Spleen (tissue), 11 donors: ENCODE data around the gene MYO9A. TPM values are rescaled to one million over a fixed set of nuclear protein-coding genes. Genes with fewer than 3 reads are reported as not detected.
"Not testable (repeated sequence)": the region's sequence is repeated elsewhere in the genome, so short reads cannot be mapped to it uniquely, and the experiment has no call there.

ENCODE experiments used
- DNase-seq: peaks from one replicate; pipeline ENCODE4 v3.0.0-alpha.2; 2020
- H3K27ac ChIP-seq, 8 donors: fragments of 200-600 bp; sonication (generic) in 7 of 8; 1 replicate in 4 of 8; 2 replicates in 4 of 8; pipeline versions ENCODE4 v1.5.0 to v1.8.0; 2016 to 2021; ENCODE audit warnings: inconsistent platforms in 4 of 8, mild to moderate bottlenecking in 4 of 8, moderate library complexity in 1 of 8
- H3K27me3 ChIP-seq, 7 donors: fragments of 200-600 bp; sonication (generic) in 6 of 7; replicated peaks in 1 of 7; 1 replicate in 4 of 7; 2 replicates in 3 of 7; pipeline versions ENCODE4 v1.5.0 to v1.8.0; 2016 to 2021; ENCODE audit warnings: inconsistent platforms in 3 of 7, mild to moderate bottlenecking in 1 of 7
- H3K36me3 ChIP-seq, 6 donors: fragments of 200-600 bp; sonication (generic) in 5 of 6; 1 replicate in 4 of 6; 2 replicates in 2 of 6; pipeline versions ENCODE4 v1.5.0 to v1.8.0; 2016 to 2021; ENCODE audit warnings: inconsistent platforms in 2 of 6
- H3K4me1 ChIP-seq, 6 donors: fragments of 200-600 bp; sonication (generic) in 5 of 6; 1 replicate in 3 of 6; 2 replicates in 3 of 6; pipeline versions ENCODE4 v1.5.0 to v1.8.0; 2016 to 2021; ENCODE audit warnings: inconsistent platforms in 3 of 6
- H3K4me3 ChIP-seq, 8 donors: fragments of 200-600 bp; sonication (generic) in 7 of 8; 1 replicate in 4 of 8; 2 replicates in 4 of 8; pipeline versions ENCODE4 v1.5.0 to v1.8.0; 2016 to 2021; ENCODE audit warnings: inconsistent platforms in 4 of 8, mild to moderate bottlenecking in 4 of 8, moderate library complexity in 2 of 8
- H3K9me3 ChIP-seq, 8 donors: fragments of 200-600 bp; sonication (generic) in 7 of 8; 1 replicate in 4 of 8; 2 replicates in 4 of 8; pipeline versions ENCODE4 v1.5.0 to v1.8.0; 2016 to 2021; ENCODE audit warnings: inconsistent platforms in 4 of 8
- POLR2A ChIP-seq, 3 donors: fragments of 450-650 bp; IDR thresholded peaks; one replicate each; pipeline ENCODE4 v1.5.1; 2017; ENCODE audit warnings: antibody characterized with exemption in 3 of 3, mild to moderate bottlenecking in 1 of 3
- POLR2AphosphoS5 ChIP-seq, 3 donors: sonication (generic); formaldehyde crosslinking; IDR thresholded peaks; one replicate each; pipeline ENCODE4 v1.5.1; 2017; ENCODE audit warnings: antibody characterized with exemption in 3 of 3
- WGBS, 5 donors: extraction: QIAGEN DNeasy Blood & Tissue Kit in 3 of 5; methylation state at CpG; one replicate each; pipeline versions ENCODE4 v1.1.5 to v1.1.7; 2013 to 2018; 5-methylcytosine and 5-hydroxymethylcytosine counted together
- intact Hi-C: fragments of 100-400 bp; cut with DNase I; formaldehyde crosslinking; loops from one replicate; pipeline ENCODE4 v1.15.0; 2023; ENCODE audit warnings: low total_unique reads
- polyA plus RNA-seq, 3 donors: library from polyadenylated mRNA; stranded (reverse); fragments of 200-250 nt; gene quantifications; one replicate each; pipeline ENCODE4 v1.2.1, GENCODE V29; 2013
- total RNA-seq, 7 donors: library from RNA; depleted of rRNA in 3 of 7; stranded (reverse); fragments of >200 nt in 3 of 7; fragmentation: NEBNext Ultra II Directional in 4 of 7; extraction: Animal tissue kit (Norgen Biotek cat#: 25700) in 4 of 7; gene quantifications; one replicate each; pipeline versions ENCODE4 v1.1.0 to v1.2.1, GENCODE V29; 2016 to 2021
- TF ChIP-seq, protein P1 (sequence below), 11 experiments: fragments of 200-600 bp in 7 of 11; fragments of 450-650 bp in 4 of 11; sonication (generic) in 4 of 11; IDR thresholded peaks in 8 of 11; conservative IDR thresholded peaks in 3 of 11; 1 replicate in 7 of 11; 2 replicates in 4 of 11; pipeline versions ENCODE4 v1.4.0 to v1.8.0; 2016 to 2021; ENCODE audit warnings: antibody characterized with exemption in 11 of 11, inconsistent platforms in 4 of 11, mild to moderate bottlenecking in 1 of 11
- donor health status: healthy with polysubstance abuse.
- donor health status: DM: no; HTN: no; CAD: no; lungs with moderate emphysema.
- donor health status: DM: no; HTN: no; CAD: no.
- donor health status: Bipolar disorder and iron deficiency.
- donor health status: healthy.
- donor health status: DM: no; HTN: no; CAD: no.
- donor health status: DM: yes; HTN: yes; CAD: no.

MYO9A gene
- total and polyA plus RNA-seq, 10 donors: 1.7 to 80.9 (median 50.9) TPM

DNA sequence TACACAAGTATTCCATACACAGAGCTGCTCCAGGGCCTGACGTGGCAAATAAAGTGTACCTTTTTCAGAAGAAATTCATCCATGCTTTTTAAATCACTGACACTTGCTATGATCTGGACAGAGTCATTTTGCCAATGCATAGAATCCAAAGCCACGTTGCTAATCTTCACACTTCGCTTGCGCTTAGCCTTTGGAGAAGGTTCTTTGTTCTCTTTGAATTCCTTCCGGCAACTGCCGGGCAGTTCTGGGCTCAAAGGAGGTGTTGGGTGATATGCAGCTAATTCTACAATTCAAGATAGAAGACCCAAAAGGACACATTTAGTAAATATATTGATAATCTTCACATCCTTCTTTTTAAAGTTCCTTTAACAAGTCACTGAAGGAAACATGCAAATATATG, 237.7 kb downstream of the MYO9A start:
- 93 to 97% (median 96%) methylated on average over 6 of the region's 6 CpGs for WGBS, 5 donors
- DNase-seq: no peak
- no peaks in the 10 kb centered on the region for H3K4me1 ChIP-seq
- no peaks in the 10 kb centered on the region for H3K27me3 ChIP-seq
- no peaks in the 10 kb centered on the region for H3K9me3 ChIP-seq
- no peak overlapping the region for H3K4me3 ChIP-seq
- no peak overlapping the region for H3K27ac ChIP-seq
- H3K36me3 ChIP-seq: peaks cover 3 to 89% (median 35%) of the 10 kb centered on the region in 6 donors
- intact Hi-C loops: no loop called here
- TF ChIP-seq POLR2A (IDR thresholded peaks at IDR 0.05): no peak
- TF ChIP-seq POLR2AphosphoS5 (IDR thresholded peaks at IDR 0.05): no peak
- TF ChIP-seq, protein P1, sequence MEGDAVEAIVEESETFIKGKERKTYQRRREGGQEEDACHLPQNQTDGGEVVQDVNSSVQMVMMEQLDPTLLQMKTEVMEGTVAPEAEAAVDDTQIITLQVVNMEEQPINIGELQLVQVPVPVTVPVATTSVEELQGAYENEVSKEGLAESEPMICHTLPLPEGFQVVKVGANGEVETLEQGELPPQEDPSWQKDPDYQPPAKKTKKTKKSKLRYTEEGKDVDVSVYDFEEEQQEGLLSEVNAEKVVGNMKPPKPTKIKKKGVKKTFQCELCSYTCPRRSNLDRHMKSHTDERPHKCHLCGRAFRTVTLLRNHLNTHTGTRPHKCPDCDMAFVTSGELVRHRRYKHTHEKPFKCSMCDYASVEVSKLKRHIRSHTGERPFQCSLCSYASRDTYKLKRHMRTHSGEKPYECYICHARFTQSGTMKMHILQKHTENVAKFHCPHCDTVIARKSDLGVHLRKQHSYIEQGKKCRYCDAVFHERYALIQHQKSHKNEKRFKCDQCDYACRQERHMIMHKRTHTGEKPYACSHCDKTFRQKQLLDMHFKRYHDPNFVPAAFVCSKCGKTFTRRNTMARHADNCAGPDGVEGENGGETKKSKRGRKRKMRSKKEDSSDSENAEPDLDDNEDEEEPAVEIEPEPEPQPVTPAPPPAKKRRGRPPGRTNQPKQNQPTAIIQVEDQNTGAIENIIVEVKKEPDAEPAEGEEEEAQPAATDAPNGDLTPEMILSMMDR (IDR thresholded peaks at IDR 0.05 in 8 of 11, conservative IDR thresholded peaks at IDR 0.05 in 3 of 11): no peak

DNA sequence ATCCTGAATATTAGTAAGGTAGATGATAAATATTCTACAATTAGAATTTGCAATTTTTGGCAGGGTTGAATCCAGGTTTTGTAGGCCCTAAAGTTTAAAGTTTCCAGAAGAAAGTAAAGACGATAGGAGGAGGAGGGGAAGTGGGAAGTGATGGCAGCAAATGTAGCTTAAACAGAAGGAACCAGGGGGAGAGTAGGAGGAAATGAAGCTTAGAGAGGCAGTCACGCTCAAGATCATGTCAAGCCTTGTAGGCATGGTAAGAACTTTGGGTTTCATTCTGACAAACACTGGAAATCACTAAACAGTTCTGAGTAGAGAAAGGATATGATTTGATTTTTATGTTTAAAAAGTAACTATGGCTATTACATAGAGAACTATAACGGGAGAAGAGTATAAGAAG, 243.7 kb downstream of the MYO9A start:
- no peak overlapping the region for H3K4me3 ChIP-seq
- WGBS, 5 donors: 65 to 81% (median 78%) methylated on average over 3 of the region's 3 CpGs
- no peaks in the 10 kb centered on the region for H3K9me3 ChIP-seq
- H3K27ac ChIP-seq: no peak overlapping the region
- H3K36me3 ChIP-seq: peaks cover 0 to 58% (median 11%) of the 10 kb centered on the region in 6 donors
- H3K27me3 ChIP-seq: no peaks in the 10 kb centered on the region
- DNase-seq: no peak
- no peaks in the 10 kb centered on the region for H3K4me1 ChIP-seq
- TF ChIP-seq, protein P1 (IDR thresholded peaks at IDR 0.05 in 8 of 11, conservative IDR thresholded peaks at IDR 0.05 in 3 of 11): no peak
- TF ChIP-seq POLR2AphosphoS5 (IDR thresholded peaks at IDR 0.05): no peak
- no peak for TF ChIP-seq POLR2A (IDR thresholded peaks at IDR 0.05)
- intact Hi-C loops: no loop called here

DNA sequence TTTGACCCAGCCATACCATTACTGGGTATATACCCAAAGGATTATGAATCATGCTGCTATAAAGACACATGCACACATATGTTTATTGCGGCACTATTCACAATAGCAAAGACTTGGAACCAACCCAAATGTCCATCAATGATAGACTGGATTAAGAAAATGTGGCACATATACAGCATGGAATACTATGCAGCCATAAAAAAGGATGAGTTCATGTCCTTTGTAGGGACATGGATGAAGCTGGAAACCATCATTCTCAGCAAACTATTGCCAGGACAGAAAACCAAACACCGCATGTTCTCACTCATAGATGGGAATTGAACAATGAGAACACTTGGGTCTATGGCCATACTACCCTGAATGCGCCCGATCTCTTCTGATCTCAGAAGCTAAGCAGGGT, 259.7 kb downstream of the MYO9A start:
- H3K4me1 ChIP-seq, H3K4me3 ChIP-seq, intact Hi-C loops, H3K9me3 ChIP-seq, DNase-seq, H3K27me3 ChIP-seq, H3K27ac ChIP-seq: not testable (repeated sequence)
- 76 to 98% (median 94%) methylated on average over 4 of the region's 4 CpGs for WGBS, 5 donors
- peaks cover 0 to 70% (median 11%) of the 10 kb centered on the region in 6 donors for H3K36me3 ChIP-seq

DNA sequence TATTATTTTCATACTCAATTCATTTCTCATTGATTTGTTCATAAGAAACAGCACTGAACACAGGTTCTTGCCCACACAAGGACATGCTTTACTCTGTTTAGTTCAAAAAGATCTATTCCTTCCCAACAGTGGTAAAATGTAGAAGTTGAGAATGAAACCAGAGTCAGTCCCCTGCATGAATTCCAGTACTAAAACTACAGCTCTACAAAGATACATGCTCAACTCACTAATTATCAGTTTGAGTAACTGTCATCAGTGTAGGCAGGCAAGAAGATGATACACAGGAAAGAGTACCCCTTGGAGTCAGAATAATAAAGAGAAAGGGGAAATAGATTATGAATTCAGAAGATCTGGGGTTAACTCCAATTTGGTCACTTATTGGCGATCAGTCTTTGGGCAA, 264.4 kb downstream of the MYO9A start:
- Histone ChIP-seq H3K27ac (no peak overlapping the region), H3K9me3 (peaks cover 0 to 3% (median 0%) of the 10 kb centered on the region in 8 donors), H3K4me3 (no peak overlapping the region), H3K36me3 (peaks cover 3 to 82% (median 36%) of the 10 kb centered on the region in 6 donors), H3K4me1 (no peaks in the 10 kb centered on the region), H3K27me3 (no peaks in the 10 kb centered on the region)
- DNase-seq: no peak
- WGBS, 5 donors: 72 to 94% (median 83%) methylated on average over 1 of the region's 1 CpG
- TF ChIP-seq, protein P1 (IDR thresholded peaks at IDR 0.05 in 8 of 11, conservative IDR thresholded peaks at IDR 0.05 in 3 of 11): no peak
- TF ChIP-seq POLR2A (IDR thresholded peaks at IDR 0.05) (no peak), POLR2AphosphoS5 (IDR thresholded peaks at IDR 0.05) (no peak)
- intact Hi-C loops: no loop called here

DNA sequence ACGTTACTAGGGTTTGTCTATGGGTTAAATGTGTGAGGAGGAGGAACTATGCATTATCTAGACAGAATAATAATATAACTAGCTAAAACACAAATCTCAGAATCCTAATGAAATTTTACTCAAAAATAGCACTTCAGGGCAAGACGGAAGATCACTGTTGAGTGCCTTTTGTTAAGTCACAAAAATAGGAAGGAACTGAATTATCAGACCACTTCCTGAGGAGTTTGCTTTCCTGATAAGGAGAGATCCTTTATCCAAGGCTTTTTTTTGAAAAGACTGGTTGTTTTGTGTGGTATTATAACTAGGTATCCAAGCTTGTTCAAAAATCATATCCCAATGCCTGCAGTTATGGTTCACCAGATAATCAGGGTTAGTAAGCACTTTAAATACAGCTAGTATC, 273.0 kb downstream of the MYO9A start:
- Histone ChIP-seq H3K4me3 (no peak overlapping the region), H3K27me3 (no peaks in the 10 kb centered on the region), H3K4me1 (peaks cover 0 to 14% (median 0%) of the 10 kb centered on the region in 6 donors), H3K27ac (no peak overlapping the region), H3K9me3 (no peaks in the 10 kb centered on the region), H3K36me3 (peaks cover 0 to 95% (median 31%) of the 10 kb centered on the region in 6 donors)
- intact Hi-C loops: no loop called here
- WGBS, 5 donors: 54 to 70% (median 62%) methylated on average over 2 of the region's 2 CpGs
- TF ChIP-seq POLR2AphosphoS5 (IDR thresholded peaks at IDR 0.05) (no peak), POLR2A (IDR thresholded peaks at IDR 0.05) (no peak)
- TF ChIP-seq, protein P1 (IDR thresholded peaks at IDR 0.05 in 8 of 11, conservative IDR thresholded peaks at IDR 0.05 in 3 of 11): no peak
- no peak for DNase-seq
